Epidermal melanocyte (primary cell): ENCODE results near the gene POLDIP3.

Source experiments
- DNase-seq: peaks from one replicate; pipeline ENCODE4 v3.0.0; 2011; ENCODE audit warnings: low spot score; ENCODE audit not compliant: insufficient read length

The POLDIP3 gene

GRCh38 chr22:42614312-42615091 is at the start of gene POLDIP3:
POLDIP3 (minus strand) TSS chr22:42614883; CDS start chr22:42614857, 26 bp downstream.
- DNase-seq: peak; percentile 92

DNA sequence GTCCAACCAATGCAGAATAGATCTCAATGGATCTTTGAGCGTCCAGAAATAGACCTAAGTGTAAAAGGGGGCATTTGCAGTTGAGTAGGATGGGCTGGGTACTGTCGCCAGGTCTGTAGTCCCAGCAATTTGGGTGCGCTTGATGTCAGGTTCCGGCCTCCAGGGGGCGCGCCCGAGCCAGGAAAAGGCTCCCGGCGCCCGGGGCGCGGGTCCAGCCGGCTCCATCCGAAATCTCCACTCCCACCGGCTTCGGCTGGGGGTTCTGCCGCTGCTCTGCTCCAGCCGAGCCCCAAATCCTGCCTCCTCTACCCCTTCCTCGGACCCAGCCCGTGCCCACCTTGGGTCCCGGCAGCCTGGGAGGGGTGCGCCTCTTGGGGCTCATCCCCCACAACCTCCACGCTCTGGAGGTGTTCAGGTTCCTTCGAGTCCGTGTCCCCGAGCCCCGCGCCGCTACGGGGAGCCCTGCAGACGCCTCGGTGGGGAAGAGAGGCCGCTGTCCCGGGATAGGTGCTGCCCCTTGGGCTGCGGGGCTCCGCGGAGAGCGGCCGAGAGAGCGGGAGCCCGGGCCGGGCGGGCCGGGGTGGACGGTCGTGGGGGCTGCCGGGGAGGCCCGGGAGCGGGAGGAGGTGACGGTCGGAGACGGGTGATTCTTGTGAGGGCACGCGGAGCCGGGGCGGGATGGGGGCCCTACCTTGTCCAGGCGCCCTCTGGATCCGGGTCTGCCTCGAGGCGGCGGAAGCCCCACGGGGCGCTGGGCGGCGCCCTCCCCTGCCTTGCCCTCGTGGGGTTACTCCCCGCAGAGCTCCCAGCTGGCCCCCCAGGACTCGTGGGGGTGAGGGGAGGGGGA is 47.5 kb upstream of the POLDIP3 start:
- DNase-seq: peak; percentile 84

GRCh38 chr22:42656578-42656977 is 41.9 kb upstream of the POLDIP3 start:
- no peak for DNase-seq

- no peak for DNase-seq
Measured at GRCh38 chr22:42655693-42656092, 41.0 kb upstream of the POLDIP3 start.

DNA sequence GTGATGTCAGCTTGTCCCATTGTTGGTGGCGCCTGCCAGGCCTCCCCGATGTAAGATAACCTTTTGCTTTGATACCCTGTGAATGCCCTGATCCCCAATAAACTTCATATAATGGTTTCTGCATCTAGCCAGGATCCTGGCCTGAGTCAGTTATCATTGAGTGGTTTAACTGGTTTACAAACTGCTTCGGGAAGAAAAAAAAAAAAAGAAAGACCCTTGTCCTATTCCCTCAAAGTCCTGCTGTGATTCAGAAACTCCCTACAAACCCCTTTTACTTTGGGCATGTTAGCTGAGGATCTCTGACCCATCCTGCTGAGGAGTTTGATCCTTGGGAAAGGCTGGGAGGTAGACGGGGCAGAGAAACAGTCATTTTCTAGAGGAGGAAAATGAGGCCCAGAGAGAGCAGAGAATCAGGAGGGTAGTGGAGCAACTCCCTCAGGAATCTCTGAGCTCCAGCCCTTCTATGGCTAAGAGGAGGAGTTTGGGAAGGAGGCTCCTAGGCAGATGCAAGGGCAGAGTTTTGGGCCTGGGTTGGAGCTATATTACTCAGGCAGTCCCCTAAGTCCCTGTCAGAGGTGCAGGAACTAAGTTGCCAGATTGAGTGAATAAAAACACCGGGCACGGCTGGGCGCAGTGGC is 39.9 kb upstream of the POLDIP3 start:
- no peak for DNase-seq

DNA sequence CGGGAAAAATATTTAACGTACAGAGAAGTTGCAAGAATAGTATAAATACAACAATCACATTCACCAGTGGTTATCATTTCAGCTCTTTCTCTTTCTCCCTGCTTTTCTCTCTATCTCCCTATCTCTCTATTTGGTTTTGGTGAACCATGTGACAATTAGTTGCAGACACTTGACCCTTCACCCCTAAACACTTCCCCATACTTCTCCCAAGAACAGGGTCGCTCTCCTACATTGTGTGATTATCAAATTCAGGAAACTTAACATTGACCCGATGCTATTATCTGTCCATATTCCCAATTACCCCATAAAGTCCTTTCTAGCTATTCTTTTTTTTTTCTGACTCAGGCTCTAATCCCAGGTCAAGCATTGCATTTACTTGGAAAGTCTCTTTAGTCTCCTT is 39.3 kb upstream of the POLDIP3 start:
- no peak for DNase-seq

- DNase-seq: no peak
Measured at GRCh38 chr22:42651134-42651533, 36.5 kb upstream of the POLDIP3 start.

DNA sequence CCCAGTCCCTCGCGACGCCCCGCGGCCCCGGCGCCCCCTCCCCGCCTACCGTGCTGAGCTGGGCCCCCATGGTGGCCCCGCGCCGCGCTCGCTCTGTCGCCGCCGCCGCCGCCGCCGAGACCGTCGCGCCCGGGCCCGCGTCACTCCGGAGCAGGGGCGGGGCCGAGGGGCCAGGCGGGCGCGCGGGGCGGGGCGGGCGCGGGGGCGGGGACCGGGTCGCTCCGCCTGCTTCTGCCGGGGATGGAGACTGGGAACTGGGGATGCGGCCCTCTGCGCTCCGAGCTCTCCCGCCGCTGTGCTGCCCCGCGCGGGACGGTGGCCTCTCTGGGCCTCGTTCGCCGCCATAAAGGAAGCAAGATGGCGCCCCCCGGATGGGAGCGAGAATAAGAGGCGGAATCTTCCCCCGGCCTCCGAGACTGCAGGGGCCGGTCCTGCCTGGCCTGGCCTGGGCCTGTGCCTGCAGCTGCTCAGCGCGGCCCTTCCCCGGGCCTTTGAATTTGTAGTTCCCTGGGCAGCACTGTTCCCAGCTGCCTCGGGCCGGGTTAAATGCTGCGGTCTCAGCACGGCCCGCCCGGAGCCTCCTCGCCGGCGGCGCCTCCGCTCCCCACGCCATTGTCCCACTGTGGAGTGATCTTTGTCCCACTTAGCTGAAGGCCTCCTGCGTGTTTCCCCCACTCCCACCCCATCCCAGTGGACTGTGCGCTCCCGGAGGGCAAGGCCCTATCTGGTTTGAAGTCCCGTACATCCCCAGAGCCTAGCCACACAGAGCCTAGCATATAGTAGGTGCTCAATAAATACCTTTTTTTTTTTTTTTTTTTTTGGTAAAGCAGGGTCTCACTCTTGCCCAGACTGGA is 34.8 kb upstream of the POLDIP3 start, which contains the start of gene CYB5R3:
CYB5R3 (minus strand) TSS at position 147 of the 854 bp plus-strand sequence; CDS start at position 70, 77 bp downstream.
- peak; percentile 94 for DNase-seq

DNA sequence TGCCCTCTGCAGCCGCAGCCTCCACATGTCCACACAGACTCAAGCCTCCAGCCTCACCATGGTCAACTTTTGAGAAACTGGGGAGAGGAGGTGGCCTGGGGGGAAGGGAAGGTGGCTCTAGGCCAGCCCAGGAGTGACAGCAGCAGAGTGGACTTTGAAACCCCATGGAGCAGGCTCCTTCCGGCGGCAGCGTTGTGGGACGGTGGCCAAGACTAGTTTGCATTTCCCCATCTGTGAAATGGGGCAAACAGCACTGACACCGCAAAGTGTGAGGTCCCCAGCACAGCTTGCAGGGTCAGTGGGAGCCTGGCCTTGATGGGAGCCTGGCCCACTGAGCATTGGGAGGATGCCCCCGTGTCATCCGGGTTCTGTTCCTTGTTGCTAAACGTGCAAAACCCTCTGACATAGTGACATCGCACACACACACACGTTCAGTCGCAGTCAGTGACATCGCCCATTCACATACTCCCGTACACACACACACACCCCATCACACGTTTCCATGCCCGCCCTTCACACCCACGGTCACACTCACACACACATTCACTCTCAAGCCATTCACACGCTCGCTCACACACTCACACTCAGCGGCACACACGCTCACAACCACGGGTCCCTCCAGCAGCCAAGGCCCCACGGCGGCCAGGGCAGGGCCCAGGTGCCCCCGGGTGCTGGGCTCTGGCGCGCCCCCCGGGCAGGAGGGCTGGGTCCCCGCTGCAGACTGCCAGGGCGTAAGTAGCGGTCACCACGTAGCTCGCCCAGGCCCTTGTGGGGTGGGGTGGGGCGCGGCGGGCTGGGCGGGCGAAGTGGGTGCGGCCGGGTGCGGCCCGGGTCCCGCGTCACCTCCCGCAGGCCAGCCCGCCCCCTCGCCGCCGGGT is 33.9 kb upstream of the POLDIP3 start:
- no peak for DNase-seq

DNA sequence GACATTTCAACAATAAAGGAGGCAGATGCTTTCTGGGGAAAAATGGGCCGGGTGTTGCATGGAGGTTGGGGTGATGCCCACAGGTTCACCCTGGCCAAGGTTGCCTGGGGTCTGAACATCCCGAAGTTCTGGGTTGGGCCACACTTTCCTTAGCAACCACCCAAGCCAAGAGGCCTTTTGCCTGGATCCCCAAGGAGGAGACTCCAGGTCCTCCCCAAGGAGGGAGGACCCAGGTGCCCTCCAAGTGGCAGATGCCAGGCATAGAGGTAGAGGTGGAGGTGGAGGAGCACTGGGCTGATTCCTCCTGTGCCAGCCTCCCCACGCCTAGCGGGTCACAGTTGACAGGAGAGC is 33.3 kb upstream of the POLDIP3 start:
- DNase-seq: no peak

- no peak for DNase-seq
Measured at GRCh38 chr22:42646569-42647525, 32.2 kb upstream of the POLDIP3 start.

- DNase-seq: no peak
Measured at GRCh38 chr22:42645938-42646568, 31.4 kb upstream of the POLDIP3 start.

DNA sequence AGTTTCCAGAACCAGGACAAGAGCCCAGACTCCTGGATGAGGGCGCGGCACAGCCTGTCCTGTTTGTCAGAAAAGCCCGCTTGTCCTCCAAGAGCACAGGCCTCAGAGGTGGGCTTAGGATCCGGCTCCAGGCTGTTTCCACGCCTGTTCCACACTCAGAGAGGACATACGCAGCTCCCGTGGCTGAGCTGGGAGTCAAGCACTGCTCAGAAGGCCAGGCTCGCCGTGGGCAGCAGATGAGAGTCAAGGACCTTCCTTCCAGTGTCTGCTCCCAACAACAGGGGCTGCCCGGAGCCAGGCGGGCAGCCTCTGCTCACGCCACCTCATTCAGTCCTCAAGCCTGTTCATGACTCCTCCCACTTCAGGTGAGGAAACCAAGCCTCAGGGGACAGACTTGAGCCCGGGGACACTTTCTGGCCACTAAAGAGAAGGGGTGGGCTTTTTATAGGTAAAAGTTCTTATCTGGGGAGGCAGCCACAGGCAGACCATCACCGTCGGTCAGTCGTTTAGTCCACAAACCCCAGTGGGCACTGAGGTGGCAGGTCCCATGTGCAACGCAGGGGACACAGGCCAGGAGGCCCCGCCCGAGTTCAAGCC is 30.8 kb upstream of the POLDIP3 start:
- no peak for DNase-seq

- no peak for DNase-seq
Measured at GRCh38 chr22:42644422-42645340, 30.0 kb upstream of the POLDIP3 start.

GRCh38 chr22:42643634-42644421 is 29.1 kb upstream of the POLDIP3 start:
- DNase-seq: no peak
